Stimulated activated CD4-positive, alpha-beta T cell treated with anti-CD3 and anti-CD28 coated beads, TNF-alpha, amount 100 ng/mL, for 1 hour (primary cell): ENCODE data around the gene UNC79.
"Not testable (repeated sequence)": the region's sequence is repeated elsewhere in the genome, so short reads cannot be mapped to it uniquely, and the experiment has no call there.

Source experiments
- DNase-seq, 3 donors: peaks; one replicate each; pipeline ENCODE4 v3.0.0-alpha.2; 2020; ENCODE audit warnings: low read depth in 3 of 3, low spot score in 1 of 3

Gene UNC79

GRCh38 chr14:93493054-93493453 lies 62.3 kb downstream of the UNC79 start:
- DNase-seq = no peak

- DNase-seq = not testable (repeated sequence)
These were observed 62.9 kb downstream of the UNC79 start for GRCh38 chr14:93493622-93494021.

GRCh38 chr14:93496856-93497741 lies 66.4 kb downstream of the UNC79 start:
- no peak for DNase-seq

GRCh38 chr14:93510056-93510455 lies 79.3 kb downstream of the UNC79 start:
- no peak for DNase-seq

GRCh38 chr14:93511001-93511400 lies 80.3 kb downstream of the UNC79 start:
- DNase-seq = no peak

GRCh38 chr14:93520053-93520607 lies 89.4 kb downstream of the UNC79 start:
- DNase-seq = no peak

DNA sequence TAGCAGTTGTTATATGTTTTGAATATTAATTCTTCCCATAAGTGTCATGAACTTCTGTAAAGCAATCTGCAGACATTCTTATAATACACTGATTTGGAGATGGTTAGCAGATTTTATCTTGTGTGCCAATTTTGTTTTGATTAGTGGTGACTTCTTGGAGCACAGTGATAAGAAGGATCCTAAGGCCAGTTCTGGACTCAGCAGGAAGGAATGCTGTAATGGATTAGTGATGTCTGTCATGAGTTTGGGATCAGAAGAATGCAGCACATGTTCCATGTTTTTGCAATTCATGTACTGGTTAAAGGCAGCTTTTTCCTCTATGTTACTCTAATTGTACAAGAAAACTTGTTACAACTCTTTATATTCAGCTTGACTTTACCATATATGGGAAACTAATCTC lies 91.5 kb downstream of the UNC79 start:
- DNase-seq = no peak

DNA sequence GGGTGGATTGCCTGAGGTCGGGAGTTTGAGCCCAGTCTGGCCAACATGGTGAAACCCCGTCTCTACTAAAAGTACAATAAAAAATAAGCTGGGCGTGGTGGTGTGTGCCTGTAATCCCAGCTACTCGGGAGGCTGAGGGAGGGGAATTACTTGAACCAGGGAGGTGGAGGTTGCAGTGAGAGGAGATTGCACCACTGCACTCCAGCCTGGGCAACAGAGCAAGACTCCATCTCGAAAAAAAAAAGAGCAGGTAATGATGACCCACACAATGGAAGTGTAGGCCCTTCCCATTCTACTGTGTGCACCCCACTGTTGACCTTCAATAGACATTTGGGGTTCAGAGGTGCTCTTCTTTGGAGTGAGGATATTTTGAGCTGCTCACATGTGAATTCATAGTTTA lies 94.5 kb downstream of the UNC79 start:
- not testable (repeated sequence) for DNase-seq

DNA sequence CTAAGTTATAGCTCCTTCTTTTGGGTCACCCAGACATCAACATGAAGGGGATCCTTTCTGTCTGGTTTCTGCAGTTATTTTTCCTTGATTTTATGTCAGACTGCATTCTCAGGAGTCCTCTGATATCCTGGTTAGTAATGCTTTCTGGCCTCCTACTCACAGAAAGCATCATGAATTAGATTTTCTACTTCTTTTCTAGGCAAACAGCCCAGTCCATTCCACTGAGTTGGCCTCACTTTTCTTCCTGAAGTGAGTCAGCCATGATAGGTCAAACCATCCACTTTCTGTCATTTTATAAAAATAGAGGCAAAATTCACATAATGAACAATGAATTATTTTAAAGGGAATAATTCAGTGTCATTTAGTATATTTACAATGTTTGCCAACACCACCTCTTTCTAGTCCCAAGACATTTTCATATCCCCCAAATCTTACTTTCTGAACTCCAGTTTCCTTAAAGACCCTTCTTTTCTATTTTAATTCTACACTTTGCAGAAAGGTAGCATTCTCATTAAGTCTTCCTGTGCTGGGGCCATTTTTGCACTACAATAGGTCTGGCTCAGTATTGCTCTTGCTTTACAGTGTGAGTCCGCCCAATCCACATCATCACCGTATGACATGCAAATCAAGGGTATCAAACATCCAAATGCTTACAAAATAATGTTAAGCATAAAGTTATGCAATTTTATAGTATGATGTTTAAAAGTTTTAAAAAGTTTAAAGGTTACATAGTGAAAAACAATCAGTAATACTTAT lies 95.1 kb downstream of the UNC79 start:
- DNase-seq = no peak

- no peak for DNase-seq
These were observed 96.5 kb downstream of the UNC79 start for GRCh38 chr14:93527203-93527607.

DNA sequence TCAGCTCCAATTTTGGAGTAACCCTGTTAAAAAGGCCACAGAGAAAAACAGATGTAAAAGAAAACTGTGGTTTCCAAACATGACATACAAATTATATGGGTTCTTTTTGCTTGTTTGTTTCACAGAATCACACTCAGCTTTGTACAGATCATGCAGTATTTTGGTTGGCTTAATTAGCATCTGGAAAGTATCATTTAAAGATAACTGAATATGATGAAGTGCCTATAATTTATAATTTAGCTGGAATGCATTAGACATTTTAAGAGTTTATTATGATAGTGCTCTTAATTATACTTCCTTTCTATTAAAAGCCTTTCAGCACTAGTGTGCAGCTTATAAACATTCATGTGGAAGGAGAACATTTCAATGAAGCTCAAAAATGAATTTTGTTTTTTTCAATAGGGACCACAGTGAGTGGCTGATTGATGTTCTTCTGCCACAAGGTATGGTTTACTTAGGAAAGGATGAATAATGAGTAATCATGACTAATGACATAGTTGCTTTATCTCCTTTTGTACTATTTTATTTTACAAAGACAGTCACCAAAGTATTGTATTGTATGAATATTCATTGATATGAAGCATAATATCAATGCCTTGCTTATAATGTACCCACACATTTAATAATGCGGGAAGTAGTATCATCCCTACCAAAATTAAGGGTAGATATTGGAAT lies 98.3 kb downstream of the UNC79 start:
- DNase-seq = no peak

DNA sequence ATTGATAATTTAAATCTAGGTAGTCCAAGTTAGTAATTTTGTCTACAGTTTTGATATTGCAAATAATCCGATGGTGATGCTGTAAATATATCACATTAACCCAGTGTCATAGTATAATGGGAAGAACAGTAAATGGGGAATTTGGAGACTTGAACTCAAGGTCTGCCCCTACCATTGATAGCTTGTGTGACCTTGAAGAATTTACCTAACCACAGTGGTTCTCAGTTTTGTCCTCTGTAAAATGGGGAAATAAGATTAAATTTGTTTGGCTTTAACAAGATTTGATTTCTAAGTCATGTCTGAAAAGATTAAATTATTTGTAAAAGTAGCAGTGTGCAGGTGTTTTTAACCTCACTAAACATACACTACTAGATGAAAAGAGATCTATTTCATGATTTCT lies 100.9 kb downstream of the UNC79 start:
- no peak for DNase-seq

DNA sequence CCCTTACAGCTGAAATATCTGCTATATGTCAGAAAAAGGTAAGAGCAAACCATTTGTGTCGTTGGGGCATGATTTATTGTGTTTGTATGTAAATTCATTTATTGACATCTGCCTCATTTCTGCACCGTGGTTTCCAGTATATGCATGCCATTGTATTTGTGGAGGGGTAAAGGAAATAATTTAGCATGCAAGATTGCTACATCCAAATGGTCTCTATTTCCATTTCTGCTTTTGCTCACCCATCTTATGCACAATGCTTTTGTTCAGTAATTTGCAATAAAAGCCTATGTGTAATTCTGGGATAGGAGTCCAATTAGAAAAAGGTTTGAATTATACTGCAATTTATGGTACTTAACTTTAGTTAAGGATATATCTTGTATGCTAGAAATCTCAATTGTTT lies 101.8 kb downstream of the UNC79 start:
- DNase-seq = no peak

DNA sequence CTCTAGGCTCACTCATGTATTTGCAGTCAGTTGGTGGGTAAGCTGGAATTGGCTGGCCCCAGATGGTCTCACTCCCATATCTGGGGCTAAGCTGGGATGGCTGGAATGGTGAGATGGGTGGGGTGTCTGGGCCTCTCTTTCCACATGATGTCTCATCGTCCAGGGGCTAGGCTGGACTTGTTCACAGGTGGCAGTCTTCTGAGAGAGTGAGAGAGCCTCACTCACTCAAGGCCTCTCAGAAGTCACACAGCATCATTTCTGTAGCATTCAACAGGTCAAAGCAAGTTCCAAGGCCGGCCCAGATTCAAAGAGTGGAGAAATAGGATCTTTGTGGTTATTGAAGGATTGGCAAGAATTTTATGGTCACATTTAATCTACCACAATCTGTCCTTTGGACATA lies 102.7 kb downstream of the UNC79 start:
- DNase-seq = no peak

DNA sequence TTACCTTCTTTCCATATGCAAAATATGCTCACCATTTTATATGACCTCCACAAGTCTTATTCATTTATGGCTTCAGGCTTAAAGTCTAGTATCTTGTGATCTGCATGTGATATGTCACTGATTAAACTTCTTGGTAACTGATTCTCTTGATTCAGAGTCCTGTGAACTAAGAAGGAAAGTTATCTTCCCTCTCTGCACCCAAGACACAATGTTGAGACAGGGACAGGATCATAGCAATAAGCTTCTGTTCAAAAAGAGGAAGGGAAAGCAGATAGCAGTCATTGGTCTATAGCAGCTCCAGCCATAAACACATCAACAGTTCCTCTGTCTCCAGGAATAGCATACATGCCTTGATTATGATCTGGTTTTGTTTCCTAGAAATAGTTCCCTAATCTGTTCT lies 103.1 kb downstream of the UNC79 start:
- no peak for DNase-seq

- no peak for DNase-seq
These were observed 104.8 kb downstream of the UNC79 start for GRCh38 chr14:93535537-93535936.

DNA sequence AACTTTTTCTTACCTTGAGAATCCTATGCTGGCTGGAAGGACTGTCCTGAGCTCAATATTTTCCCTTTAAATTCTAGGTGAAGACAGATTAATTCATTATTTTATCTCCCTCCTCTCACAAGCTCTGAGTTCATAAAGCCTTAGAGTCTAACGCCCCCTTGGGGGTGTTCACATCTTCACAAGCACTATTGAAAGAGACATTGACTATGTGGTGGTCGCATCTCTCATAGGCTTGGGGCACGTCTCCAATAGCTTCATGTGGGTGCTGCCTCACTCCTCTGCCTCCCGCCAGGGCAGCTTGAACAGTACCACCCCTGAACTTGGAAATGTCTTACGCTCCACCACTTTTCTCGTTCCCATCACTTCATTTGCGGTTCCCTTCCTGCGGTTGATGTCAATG lies 106.2 kb downstream of the UNC79 start:
- DNase-seq = no peak

DNA sequence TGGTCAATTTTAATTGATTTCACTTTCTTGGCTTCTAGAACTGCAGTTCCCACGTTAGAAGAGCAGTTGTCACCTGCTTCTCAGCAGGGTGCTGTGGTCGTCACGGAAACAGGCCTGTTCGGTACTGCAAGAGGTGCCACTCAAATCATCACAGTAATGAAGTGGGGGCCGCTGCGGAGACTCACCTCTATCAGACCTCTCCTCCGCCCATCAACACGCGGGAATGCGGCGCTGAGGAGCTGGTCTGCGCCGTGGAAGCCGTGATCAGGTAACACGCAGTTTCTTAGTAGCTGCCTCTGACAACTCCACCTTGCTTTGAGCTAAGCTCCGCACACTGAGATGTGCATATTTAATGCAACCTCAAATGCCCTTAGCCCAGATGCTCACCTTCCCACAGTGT lies 107.2 kb downstream of the UNC79 start:
- no peak for DNase-seq

DNA sequence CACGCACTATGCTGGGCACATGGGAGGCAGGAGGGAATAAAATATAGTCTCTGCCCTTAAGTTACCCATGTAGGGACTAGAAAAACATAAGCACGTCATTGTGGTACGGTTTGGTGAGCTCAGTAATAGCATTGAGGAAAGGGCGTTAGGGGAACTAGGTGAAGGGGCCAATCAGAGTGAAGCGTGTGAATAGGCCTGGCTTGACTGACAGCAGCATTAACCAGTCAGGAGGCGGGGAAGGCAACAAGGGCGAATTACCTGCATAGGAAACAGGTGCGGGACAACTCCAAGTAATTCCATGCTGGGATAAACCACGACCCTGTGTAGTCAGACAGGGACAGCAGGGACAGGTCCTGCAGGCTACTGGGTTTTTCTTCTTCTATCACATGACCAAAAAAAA lies 107.7 kb downstream of the UNC79 start:
- DNase-seq = no peak

DNA sequence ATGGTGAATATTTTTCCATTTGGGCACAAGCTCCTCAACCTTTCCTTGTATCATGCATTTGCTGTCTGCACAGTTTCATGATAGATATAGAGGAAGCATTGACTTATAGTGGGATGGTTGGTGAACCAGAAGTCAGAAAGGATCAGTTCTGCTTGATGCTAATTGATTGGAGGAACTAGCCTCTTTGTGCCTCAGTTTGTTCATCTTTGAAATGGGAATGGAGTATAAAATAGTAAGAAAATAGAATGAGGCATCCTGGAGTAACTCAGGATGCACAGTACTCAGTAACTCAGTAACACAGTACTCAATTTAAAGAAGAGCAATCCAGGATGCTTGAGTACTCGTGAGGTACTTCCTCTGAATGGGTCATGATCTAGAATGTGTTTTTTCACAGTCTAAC lies 109.5 kb downstream of the UNC79 start:
- DNase-seq = no peak

DNA sequence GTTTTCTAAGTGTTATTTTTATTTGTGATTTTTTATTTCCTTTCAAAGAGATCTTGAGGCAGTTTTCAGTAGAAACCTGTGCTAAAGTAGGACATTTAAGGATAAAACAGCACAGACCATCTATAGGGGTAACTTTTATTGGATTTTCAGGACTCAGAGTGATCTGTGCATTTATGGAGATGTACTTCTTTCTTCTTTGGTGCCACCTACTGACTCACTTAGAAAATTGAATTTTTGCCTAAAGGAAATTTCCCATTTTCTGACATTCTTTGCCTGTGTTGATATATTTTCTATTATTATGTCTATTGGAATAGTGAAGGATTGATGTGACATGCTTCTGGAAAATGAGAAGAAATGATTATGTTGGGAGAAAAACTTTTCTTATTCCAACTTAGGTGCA lies 113.0 kb downstream of the UNC79 start:
- DNase-seq = no peak

GRCh38 chr14:93544212-93544611 lies 113.5 kb downstream of the UNC79 start:
- no peak for DNase-seq
